ENCODE data around the gene ADAMTSL1.

The ADAMTSL1 gene

DNA sequence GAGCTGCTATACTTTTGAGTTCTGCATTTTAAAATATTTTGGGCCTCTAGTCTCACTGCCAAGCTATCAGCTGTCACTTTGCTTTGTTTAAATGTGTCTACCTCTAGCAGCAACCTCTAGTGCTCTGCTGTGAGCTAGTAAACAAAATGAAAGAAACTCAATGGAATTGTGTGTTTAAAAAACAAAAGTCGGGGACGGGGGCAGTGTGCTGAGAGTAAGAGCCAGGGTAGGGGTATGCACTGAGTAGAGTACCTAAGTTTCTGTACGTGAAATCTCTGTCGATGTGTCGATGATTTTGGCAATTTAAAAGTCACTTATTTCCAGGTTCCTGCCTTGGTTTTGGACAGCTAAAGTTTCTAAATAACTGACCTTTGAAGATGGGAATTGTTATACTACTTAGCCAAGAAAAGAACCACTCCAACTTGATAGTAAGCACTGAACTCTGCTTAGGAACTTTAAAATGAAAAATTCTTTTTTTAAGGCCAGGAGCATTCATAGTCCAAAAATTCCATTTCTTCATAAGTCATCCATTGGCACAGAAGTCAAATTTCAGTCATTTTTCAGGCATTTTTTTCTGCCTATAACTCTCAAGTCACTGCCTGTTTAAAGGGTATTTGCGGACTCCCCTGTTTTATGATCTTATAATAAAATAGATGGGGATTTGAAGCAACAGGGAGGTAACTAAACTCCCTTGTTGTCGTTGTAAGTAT lies 447.6 kb downstream of the ADAMTSL1 start:
- Mint-ChIP-seq H3K27me3 (ENCODE audit: low read depth, poor library complexity) (peaks cover 8% of the 10 kb centered on the region), H3K9me3 (no peaks in the 10 kb centered on the region), H3K4me1 (peaks cover 43% of the 10 kb centered on the region), H3K36me3 (ENCODE audit: low read depth) (no peaks in the 10 kb centered on the region), H3K4me3 (no peak overlapping the region), H3K27ac (no peak overlapping the region)
- DNase-seq = no peak
- TF ChIP-seq, protein P1, sequence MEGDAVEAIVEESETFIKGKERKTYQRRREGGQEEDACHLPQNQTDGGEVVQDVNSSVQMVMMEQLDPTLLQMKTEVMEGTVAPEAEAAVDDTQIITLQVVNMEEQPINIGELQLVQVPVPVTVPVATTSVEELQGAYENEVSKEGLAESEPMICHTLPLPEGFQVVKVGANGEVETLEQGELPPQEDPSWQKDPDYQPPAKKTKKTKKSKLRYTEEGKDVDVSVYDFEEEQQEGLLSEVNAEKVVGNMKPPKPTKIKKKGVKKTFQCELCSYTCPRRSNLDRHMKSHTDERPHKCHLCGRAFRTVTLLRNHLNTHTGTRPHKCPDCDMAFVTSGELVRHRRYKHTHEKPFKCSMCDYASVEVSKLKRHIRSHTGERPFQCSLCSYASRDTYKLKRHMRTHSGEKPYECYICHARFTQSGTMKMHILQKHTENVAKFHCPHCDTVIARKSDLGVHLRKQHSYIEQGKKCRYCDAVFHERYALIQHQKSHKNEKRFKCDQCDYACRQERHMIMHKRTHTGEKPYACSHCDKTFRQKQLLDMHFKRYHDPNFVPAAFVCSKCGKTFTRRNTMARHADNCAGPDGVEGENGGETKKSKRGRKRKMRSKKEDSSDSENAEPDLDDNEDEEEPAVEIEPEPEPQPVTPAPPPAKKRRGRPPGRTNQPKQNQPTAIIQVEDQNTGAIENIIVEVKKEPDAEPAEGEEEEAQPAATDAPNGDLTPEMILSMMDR (IDR thresholded peaks at IDR 0.05) = no peak

DNA sequence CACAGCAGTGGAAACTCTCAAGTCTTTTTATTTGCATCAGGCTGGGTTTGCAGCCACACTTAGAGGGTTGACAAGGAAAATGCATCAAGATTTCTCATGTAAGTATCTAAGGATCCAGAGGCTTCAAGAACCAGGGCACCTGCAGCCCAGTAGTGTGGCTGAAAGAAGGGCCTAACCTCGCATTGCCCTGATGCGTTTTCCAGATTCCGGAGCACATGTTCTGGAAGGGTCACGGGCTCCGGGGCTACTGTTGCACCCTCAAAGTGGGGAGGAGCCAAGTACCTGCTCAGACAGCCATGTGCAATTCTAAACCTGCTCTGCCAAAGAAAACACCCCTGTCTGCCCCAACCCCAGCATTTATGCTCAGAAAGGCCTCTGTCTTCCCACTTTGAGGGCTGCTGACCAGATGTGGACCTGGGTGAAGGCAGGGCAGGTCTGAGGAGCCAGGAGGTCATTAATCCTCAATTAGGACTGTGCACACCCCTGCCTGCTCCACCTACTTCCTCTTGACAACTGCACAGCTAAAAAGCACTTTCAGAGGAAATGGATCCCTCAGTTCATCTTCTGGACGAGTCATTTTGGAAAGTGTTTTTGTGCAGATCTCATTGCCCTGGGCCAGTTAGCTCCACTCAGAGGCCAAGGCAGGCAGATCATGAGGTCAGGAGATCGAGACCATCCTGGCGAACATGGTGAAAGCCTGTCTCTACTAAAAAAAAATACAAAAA lies 448.4 kb downstream of the ADAMTSL1 start:
- peak overlapping the region; percentile 86 for H3K27ac Mint-ChIP-seq
- H3K9me3 Mint-ChIP-seq = no peaks in the 10 kb centered on the region
- H3K4me1 Mint-ChIP-seq = peaks cover 39% of the 10 kb centered on the region
- no peaks in the 10 kb centered on the region for H3K36me3 Mint-ChIP-seq (ENCODE audit: low read depth)
- no peak for DNase-seq
- no peak overlapping the region for H3K4me3 Mint-ChIP-seq
- peaks cover 8% of the 10 kb centered on the region for H3K27me3 Mint-ChIP-seq (ENCODE audit: low read depth, poor library complexity)
- TF ChIP-seq, protein P1 (IDR thresholded peaks at IDR 0.05) = no peak

DNA sequence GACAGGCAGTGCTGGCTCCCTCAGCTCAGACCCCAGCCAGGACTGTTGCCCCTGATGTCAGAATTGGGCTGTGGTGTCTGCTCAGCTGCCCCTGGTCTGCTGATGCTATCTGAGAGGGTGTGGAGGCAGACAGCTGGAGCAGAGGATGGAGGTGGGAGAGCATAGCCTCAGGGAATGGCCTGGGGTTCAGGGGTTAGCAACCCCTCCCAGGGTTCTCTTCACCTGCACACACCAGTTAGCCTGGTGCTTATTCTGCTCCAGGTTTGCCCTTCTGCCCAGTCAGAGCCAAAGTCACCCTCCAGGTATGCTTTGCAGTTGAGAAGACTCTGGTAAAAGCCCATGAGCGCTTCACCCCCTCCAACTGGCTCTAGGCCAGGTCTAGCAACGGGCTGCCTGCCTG lies 449.2 kb downstream of the ADAMTSL1 start:
- Mint-ChIP-seq H3K36me3 (ENCODE audit: low read depth) (no peaks in the 10 kb centered on the region), H3K4me1 (peaks cover 32% of the 10 kb centered on the region), H3K4me3 (no peak overlapping the region), H3K9me3 (no peaks in the 10 kb centered on the region), H3K27me3 (ENCODE audit: low read depth, poor library complexity) (peaks cover 8% of the 10 kb centered on the region), H3K27ac (no peak overlapping the region)
- TF ChIP-seq, protein P1 (IDR thresholded peaks at IDR 0.05) = no peak
- no peak for DNase-seq

DNA sequence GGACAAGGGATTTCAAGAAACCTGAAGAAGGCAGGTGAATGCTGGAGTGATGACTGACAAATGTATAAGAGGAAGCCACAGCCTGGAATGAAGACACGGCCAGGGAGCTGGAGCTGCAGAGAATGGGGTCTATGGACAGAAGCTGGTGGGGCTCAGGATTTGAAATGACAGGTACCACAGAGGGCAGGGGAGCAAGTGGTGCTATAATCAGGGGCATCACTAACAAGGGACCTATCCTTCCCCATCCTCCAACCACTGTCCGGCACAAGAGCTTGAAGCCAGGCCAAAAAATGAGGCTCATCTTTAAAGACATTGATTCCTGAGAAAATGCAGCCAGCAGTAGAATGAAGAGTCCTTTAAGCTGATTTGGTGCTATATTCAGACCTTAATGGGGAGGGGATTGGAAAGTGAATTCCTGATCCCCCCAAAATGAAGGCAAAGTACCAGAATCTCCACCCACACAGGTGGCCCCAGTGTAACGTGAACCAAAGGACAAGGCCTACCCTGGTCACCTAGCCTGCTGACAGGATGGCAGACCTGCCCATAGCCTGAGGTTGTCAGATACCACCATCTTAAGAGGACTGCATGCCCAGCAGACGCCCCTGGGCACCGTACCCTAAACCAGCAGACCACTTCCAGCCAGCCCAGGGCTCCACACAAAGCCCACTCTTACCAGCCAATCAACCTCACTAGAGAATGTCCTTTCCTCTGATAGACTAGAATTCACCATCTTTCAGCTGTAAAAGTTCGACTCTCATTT lies 449.9 kb downstream of the ADAMTSL1 start:
- peaks cover 7% of the 10 kb centered on the region for H3K27me3 Mint-ChIP-seq (ENCODE audit: low read depth, poor library complexity)
- no peak overlapping the region for H3K4me3 Mint-ChIP-seq
- no peaks in the 10 kb centered on the region for H3K9me3 Mint-ChIP-seq
- H3K4me1 Mint-ChIP-seq = peaks cover 26% of the 10 kb centered on the region
- TF ChIP-seq, protein P1 (IDR thresholded peaks at IDR 0.05) = no peak
- DNase-seq = no peak
- H3K27ac Mint-ChIP-seq = no peak overlapping the region
- no peaks in the 10 kb centered on the region for H3K36me3 Mint-ChIP-seq (ENCODE audit: low read depth)

DNA sequence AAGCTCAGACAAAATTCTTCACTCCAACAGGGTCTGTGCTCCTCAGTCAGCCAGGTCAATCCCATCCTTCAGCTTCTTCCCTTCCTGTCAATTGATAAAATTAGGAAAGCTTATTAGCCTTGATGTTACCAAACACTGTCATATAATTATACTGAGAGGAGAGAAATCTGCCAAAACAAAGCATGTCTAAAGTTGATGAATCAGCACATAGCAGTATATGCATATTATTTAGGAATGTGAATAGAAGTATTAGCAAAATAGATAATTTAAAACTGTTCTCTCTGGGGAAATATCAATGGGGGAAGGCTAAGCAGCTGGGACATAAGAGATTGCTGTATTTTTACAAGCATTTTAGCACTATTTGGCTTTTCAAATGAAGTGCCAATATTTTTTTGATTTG lies 451.9 kb downstream of the ADAMTSL1 start:
- TF ChIP-seq, protein P1 (IDR thresholded peaks at IDR 0.05) = no peak
- Mint-ChIP-seq H3K27me3 (ENCODE audit: low read depth, poor library complexity) (peaks cover 5% of the 10 kb centered on the region), H3K27ac (no peak overlapping the region), H3K9me3 (peaks cover under 1% of the 10 kb centered on the region), H3K4me3 (no peak overlapping the region), H3K4me1 (peaks cover 18% of the 10 kb centered on the region), H3K36me3 (ENCODE audit: low read depth) (no peaks in the 10 kb centered on the region)
- DNase-seq = no peak
